ENCODE data around the gene RPP14. TPM values are rescaled to one million over a fixed set of nuclear protein-coding genes. Genes with fewer than 3 reads are reported as not detected.

Gene RPP14
- total RNA-seq, 2 donors from 2014 or later: 16.4 to 19.4 TPM

- H3K27ac Mint-ChIP-seq: no peak overlapping the region
- peaks cover 8% of the 10 kb centered on the region for H3K4me1 Mint-ChIP-seq
- no peaks in the 10 kb centered on the region for H3K27me3 Mint-ChIP-seq
- ATAC-seq (no peak), DNase-seq (no peak)
- H3K36me3 Mint-ChIP-seq (ENCODE audit: low read depth): no peaks in the 10 kb centered on the region
- no peak overlapping the region for H3K4me3 Mint-ChIP-seq
- no peaks in the 10 kb centered on the region for H3K9me3 ChIP-seq (ENCODE audit: control insufficient read depth, low read length, poor library complexity, severe bottlenecking)
Observed at GRCh38 chr3:58341376-58341775, 35.3 kb downstream of the RPP14 start.

GRCh38 chr3:58342676-58343075 lies 36.6 kb downstream of the RPP14 start:
- Mint-ChIP-seq H3K4me1 (peaks cover 9% of the 10 kb centered on the region), H3K4me3 (no peak overlapping the region), H3K36me3 (ENCODE audit: low read depth) (no peaks in the 10 kb centered on the region), H3K27ac (no peak overlapping the region), H3K27me3 (no peaks in the 10 kb centered on the region)
- ATAC-seq (no peak), DNase-seq (no peak)
- no peaks in the 10 kb centered on the region for H3K9me3 ChIP-seq (ENCODE audit: control insufficient read depth, low read length, poor library complexity, severe bottlenecking)

GRCh38 chr3:58345457-58345856 lies 39.4 kb downstream of the RPP14 start:
- Mint-ChIP-seq H3K27ac (no peak overlapping the region), H3K4me3 (no peak overlapping the region), H3K36me3 (ENCODE audit: low read depth) (no peaks in the 10 kb centered on the region), H3K27me3 (no peaks in the 10 kb centered on the region), H3K4me1 (peaks cover 20% of the 10 kb centered on the region)
- DNase-seq (no peak), ATAC-seq (no peak)
- no peaks in the 10 kb centered on the region for H3K9me3 ChIP-seq (ENCODE audit: control insufficient read depth, low read length, poor library complexity, severe bottlenecking)

GRCh38 chr3:58346368-58346767 lies 40.3 kb downstream of the RPP14 start:
- H3K4me3 Mint-ChIP-seq: no peak overlapping the region
- ATAC-seq (no peak), DNase-seq (no peak)
- H3K4me1 Mint-ChIP-seq: peaks cover 23% of the 10 kb centered on the region
- no peaks in the 10 kb centered on the region for H3K36me3 Mint-ChIP-seq (ENCODE audit: low read depth)
- no peak overlapping the region for H3K27ac Mint-ChIP-seq
- H3K9me3 ChIP-seq (ENCODE audit: control insufficient read depth, low read length, poor library complexity, severe bottlenecking): no peaks in the 10 kb centered on the region
- H3K27me3 Mint-ChIP-seq: no peaks in the 10 kb centered on the region

- peaks cover 25% of the 10 kb centered on the region for H3K4me1 Mint-ChIP-seq
- H3K36me3 Mint-ChIP-seq (ENCODE audit: low read depth): no peaks in the 10 kb centered on the region
- H3K4me3 Mint-ChIP-seq: no peak overlapping the region
- no peaks in the 10 kb centered on the region for H3K27me3 Mint-ChIP-seq
- no peaks in the 10 kb centered on the region for H3K9me3 ChIP-seq (ENCODE audit: control insufficient read depth, low read length, poor library complexity, severe bottlenecking)
- ATAC-seq (no peak), DNase-seq (no peak)
- no peak overlapping the region for H3K27ac Mint-ChIP-seq
Observed at GRCh38 chr3:58347984-58348383, 41.9 kb downstream of the RPP14 start.

GRCh38 chr3:58349792-58350626 lies 44.0 kb downstream of the RPP14 start:
- DNase-seq: no peak
- no peaks in the 10 kb centered on the region for H3K36me3 Mint-ChIP-seq (ENCODE audit: low read depth)
- ATAC-seq: peak; percentile 52
- H3K9me3 ChIP-seq (ENCODE audit: control insufficient read depth, low read length, poor library complexity, severe bottlenecking): no peaks in the 10 kb centered on the region
- H3K27ac Mint-ChIP-seq: no peak overlapping the region
- H3K4me3 Mint-ChIP-seq: peak overlapping the region; percentile 25
- H3K4me1 Mint-ChIP-seq: peaks cover 31% of the 10 kb centered on the region
- no peaks in the 10 kb centered on the region for H3K27me3 Mint-ChIP-seq

GRCh38 chr3:58350627-58351013 lies 44.6 kb downstream of the RPP14 start:
- ATAC-seq (no peak), DNase-seq (no peak)

GRCh38 chr3:58351920-58352319 lies 45.9 kb downstream of the RPP14 start:
- Mint-ChIP-seq H3K4me3 (no peak overlapping the region), H3K4me1 (peaks cover 28% of the 10 kb centered on the region), H3K36me3 (ENCODE audit: low read depth) (no peaks in the 10 kb centered on the region), H3K27ac (no peak overlapping the region), H3K27me3 (no peaks in the 10 kb centered on the region)
- no peaks in the 10 kb centered on the region for H3K9me3 ChIP-seq (ENCODE audit: control insufficient read depth, low read length, poor library complexity, severe bottlenecking)
- ATAC-seq: no peak
- DNase-seq: no peak

More at GRCh38 chr3:58350627-58351013, 44.6 kb downstream of the RPP14 start:
- H3K27me3 Mint-ChIP-seq: no peaks in the 10 kb centered on the region
- no peaks in the 10 kb centered on the region for H3K36me3 Mint-ChIP-seq (ENCODE audit: low read depth)
- H3K27ac Mint-ChIP-seq: no peak overlapping the region
- peak overlapping the region; percentile 25 for H3K4me3 Mint-ChIP-seq
- H3K9me3 ChIP-seq (ENCODE audit: control insufficient read depth, low read length, poor library complexity, severe bottlenecking): no peaks in the 10 kb centered on the region
- peaks cover 31% of the 10 kb centered on the region for H3K4me1 Mint-ChIP-seq

- no peak overlapping the region for H3K27ac Mint-ChIP-seq
- no peaks in the 10 kb centered on the region for H3K9me3 ChIP-seq (ENCODE audit: control insufficient read depth, low read length, poor library complexity, severe bottlenecking)
- no peak for DNase-seq
- no peak overlapping the region for H3K4me3 Mint-ChIP-seq
- H3K36me3 Mint-ChIP-seq (ENCODE audit: low read depth): no peaks in the 10 kb centered on the region
- peaks cover 26% of the 10 kb centered on the region for H3K4me1 Mint-ChIP-seq
- H3K27me3 Mint-ChIP-seq: no peaks in the 10 kb centered on the region
- no peak for ATAC-seq
Observed at GRCh38 chr3:58352626-58353025, 46.6 kb downstream of the RPP14 start.

- Mint-ChIP-seq H3K27me3 (no peaks in the 10 kb centered on the region), H3K4me3 (peak overlapping the region; percentile 53), H3K27ac (peak overlapping the region; percentile 85), H3K4me1 (peaks cover 26% of the 10 kb centered on the region), H3K36me3 (ENCODE audit: low read depth) (no peaks in the 10 kb centered on the region)
- ATAC-seq (peak; percentile 75), DNase-seq (no peak)
- no peaks in the 10 kb centered on the region for H3K9me3 ChIP-seq (ENCODE audit: control insufficient read depth, low read length, poor library complexity, severe bottlenecking)
Observed at GRCh38 chr3:58353722-58354553, 47.9 kb downstream of the RPP14 start.

GRCh38 chr3:58355179-58355578 lies 49.1 kb downstream of the RPP14 start:
- DNase-seq (no peak), ATAC-seq (peak; percentile 55)
- no peaks in the 10 kb centered on the region for H3K9me3 ChIP-seq (ENCODE audit: control insufficient read depth, low read length, poor library complexity, severe bottlenecking)
- Mint-ChIP-seq H3K36me3 (ENCODE audit: low read depth) (no peaks in the 10 kb centered on the region), H3K27ac (no peak overlapping the region), H3K4me3 (no peak overlapping the region), H3K27me3 (no peaks in the 10 kb centered on the region), H3K4me1 (peaks cover 19% of the 10 kb centered on the region)

- no peak overlapping the region for H3K27ac Mint-ChIP-seq
- H3K27me3 Mint-ChIP-seq: no peaks in the 10 kb centered on the region
- H3K4me1 Mint-ChIP-seq: peaks cover 14% of the 10 kb centered on the region
- DNase-seq (no peak), ATAC-seq (peak; percentile 58)
- H3K36me3 Mint-ChIP-seq (ENCODE audit: low read depth): no peaks in the 10 kb centered on the region
- H3K4me3 Mint-ChIP-seq: no peak overlapping the region
- H3K9me3 ChIP-seq (ENCODE audit: control insufficient read depth, low read length, poor library complexity, severe bottlenecking): no peaks in the 10 kb centered on the region
Observed at GRCh38 chr3:58356054-58356453, 50.0 kb downstream of the RPP14 start.

- no peaks in the 10 kb centered on the region for H3K9me3 ChIP-seq (ENCODE audit: control insufficient read depth, low read length, poor library complexity, severe bottlenecking)
- DNase-seq (no peak), ATAC-seq (no peak)
- Mint-ChIP-seq H3K27ac (no peak overlapping the region), H3K27me3 (no peaks in the 10 kb centered on the region), H3K4me1 (peaks cover 15% of the 10 kb centered on the region), H3K4me3 (no peak overlapping the region), H3K36me3 (ENCODE audit: low read depth) (peaks cover 2% of the 10 kb centered on the region)
Observed at GRCh38 chr3:58357402-58357801, 51.4 kb downstream of the RPP14 start.

All from T-helper 17 cell (primary cell).